ENCODE data around the gene HAS3.
"Not testable (repeated sequence)": the region's sequence is repeated elsewhere in the genome, so short reads cannot be mapped to it uniquely, and the experiment has no call there.

Gene HAS3

DNA sequence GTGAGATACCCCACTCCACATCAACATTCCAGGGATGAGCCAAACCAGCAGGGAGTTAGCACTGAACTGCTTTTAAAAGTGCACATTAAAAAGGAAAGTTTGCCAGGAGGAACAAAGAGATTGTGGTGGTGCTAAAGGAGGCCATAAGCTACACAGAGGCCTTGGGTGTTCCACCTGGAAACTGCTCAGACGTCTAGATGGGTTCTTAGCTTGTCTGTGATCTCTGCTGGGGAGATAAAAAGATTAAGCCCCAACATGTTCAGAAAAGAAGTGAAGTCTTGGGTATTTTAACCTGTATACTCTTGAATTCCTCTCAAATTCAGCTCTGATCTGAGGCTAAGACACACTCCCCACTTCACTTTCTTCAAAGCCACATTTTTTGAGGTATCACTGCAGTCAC lies 10.4 kb downstream of the HAS3 start:
- no peak for DNase-seq (ENCODE audit: low read depth, low spot score)

GRCh38 chr16:69116256-69116875 lies 10.9 kb downstream of the HAS3 start:
- DNase-seq (ENCODE audit: low read depth, low spot score) = no peak

- DNase-seq (ENCODE audit: low read depth, low spot score) = no peak
These were observed 11.5 kb downstream of the HAS3 start for GRCh38 chr16:69116906-69117305.

GRCh38 chr16:69118468-69118867 lies 13.0 kb downstream of the HAS3 start:
- no peak for DNase-seq (ENCODE audit: low read depth, low spot score)

DNA sequence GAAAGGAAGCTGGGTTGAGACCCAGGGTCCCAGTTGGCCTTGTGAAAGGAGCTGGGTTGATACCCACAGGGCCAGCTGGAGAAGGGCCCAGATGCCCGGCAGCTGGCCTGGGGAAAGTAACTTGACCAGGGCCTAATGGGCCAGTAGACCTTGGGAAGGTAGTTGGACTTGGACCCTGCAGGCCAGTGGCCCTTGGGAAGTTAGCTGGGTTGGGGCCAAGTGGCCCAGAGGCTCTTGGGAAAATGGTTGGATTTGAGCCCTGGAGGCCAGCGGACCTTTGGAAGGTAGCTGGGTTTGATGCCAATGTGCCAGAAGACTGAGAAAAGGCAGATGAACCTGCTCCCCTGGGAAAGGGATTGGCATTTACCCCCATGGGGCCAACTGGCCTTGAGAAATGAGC lies 13.5 kb downstream of the HAS3 start:
- no peak for DNase-seq (ENCODE audit: low read depth, low spot score)

DNA sequence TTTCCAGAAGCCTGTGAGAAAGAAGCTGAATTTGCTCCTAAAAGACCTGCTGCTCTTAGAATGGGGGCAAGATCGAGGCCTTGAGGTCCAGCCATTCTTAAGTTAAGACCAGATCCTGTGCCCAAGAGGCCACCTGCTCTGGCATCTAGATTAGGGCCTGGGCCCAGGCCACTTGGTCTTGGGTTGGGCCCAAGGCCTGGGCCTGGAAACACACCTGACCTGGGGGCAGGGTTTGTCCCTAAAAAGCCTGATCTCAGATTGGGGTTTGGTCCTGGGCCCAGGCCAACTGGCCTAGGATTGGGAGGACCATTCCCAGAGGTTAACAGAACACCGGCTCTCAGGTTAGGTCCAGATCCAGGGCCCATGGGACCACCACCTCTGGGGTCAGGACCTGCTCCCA lies 14.1 kb downstream of the HAS3 start:
- DNase-seq (ENCODE audit: low read depth, low spot score) = no peak

DNA sequence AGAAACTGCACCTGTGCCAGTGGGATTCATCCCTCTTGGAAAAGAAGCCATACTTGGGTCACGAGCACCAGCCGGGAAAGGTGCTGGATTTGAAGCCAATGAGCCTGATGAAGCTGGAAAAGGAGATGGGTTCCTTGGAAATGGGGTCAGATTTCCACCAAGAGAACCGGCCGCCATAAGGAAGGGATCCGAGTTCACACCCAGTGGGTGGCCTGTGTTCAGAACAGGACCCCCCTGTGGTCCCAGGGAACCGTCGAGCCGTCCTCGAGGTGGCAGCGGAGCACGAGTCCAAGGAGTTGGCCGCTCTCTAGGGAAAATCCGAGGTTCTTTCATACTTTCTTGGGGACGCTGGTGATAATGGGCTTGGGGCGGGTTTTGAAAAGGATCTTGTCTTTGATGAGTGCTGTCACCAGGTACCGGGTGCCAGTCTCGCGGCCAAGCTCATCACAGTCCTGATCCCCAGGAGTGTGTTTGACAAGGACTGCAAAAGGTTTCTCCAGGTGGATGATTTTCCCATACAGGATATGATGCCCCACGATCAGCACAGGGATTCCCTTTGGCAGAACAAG lies 14.7 kb downstream of the HAS3 start:
- DNase-seq (ENCODE audit: low read depth, low spot score) = no peak

- peak; percentile 79 for DNase-seq (ENCODE audit: low read depth, low spot score)
These were observed 18.5 kb downstream of the HAS3 start for GRCh38 chr16:69123910-69124309.

DNA sequence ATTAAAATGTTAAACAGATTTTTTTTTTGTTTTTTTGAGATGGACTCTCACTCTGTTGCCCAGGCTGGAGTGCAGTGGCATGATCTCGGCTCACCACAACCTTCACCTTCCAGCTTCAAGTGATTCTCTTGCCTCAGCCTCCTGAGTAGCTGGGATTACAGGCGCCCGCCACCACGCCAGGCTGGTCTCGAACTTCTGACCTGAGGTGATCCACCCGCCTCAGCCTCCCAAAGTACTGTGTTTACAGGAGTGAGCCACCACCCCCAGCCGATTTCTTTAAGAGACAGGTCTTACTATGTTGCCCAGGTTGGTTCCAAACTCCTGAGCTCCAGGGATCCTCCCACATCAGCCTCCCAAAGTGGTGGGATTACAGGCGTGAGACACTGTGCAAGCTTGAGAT lies 19.0 kb downstream of the HAS3 start:
- DNase-seq (ENCODE audit: low read depth, low spot score) = not testable (repeated sequence)

GRCh38 chr16:69124961-69125360 lies 19.5 kb downstream of the HAS3 start:
- DNase-seq (ENCODE audit: low read depth, low spot score) = not testable (repeated sequence)

DNA sequence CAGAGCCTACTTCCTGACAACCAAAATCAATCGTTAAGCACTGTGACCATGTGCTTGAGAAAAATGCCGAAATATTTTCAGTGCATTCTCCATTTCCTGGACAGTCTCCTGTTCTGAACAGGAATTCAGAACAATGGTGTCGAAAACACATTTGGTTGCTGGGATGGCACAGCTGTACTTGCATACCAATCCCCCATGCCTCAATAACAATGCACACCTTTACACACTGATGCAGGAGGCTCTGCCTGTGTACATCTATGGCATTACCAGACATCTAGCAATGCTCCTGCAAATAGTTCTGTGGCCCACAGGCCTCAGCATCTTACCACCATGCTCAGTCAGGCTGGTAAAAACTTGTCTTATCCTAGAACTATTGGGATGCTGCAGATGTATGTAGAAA lies 20.8 kb downstream of the HAS3 start:
- DNase-seq (ENCODE audit: low read depth, low spot score) = no peak

DNA sequence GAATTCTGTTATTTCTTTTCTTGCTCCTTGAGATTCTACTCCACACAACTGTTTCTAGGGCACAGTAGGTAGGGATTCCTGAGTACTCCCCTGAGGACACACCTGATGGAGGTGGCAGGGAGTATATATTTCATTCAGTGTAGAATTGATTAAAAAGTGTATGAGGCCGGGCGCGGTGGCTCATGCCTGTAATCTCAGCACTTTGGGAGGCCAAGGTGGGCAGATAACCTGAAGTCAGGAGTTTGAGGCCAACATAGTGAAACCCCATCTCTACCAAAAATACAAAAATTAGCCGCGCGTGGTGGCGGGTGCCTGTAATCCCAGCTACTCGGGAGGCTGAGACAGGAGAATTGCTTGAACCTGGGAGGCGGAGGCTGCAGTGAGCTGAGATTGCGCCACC lies 21.3 kb downstream of the HAS3 start:
- DNase-seq (ENCODE audit: low read depth, low spot score) = not testable (repeated sequence)

GRCh38 chr16:69127966-69128510 lies 22.6 kb downstream of the HAS3 start:
- no peak for DNase-seq (ENCODE audit: low read depth, low spot score)

DNA sequence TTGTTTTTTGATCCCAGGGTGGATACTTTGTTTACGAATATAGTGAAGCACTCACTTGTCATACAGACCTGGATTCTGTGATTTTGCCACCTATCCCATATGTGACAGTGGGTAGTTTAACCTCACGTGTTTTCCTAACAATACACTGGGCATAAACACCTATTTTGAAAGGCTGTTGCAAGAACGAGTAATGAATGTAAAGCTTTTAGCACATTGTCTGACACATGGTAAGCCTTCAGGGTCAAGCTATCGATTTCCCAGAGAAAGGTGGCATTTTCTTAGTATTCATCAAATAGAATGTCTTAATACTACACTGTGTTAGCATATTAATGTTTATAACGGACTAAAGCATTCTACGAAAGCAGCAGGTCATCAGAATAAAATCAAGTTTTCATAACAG lies 25.0 kb downstream of the HAS3 start:
- DNase-seq (ENCODE audit: low read depth, low spot score) = no peak

DNA sequence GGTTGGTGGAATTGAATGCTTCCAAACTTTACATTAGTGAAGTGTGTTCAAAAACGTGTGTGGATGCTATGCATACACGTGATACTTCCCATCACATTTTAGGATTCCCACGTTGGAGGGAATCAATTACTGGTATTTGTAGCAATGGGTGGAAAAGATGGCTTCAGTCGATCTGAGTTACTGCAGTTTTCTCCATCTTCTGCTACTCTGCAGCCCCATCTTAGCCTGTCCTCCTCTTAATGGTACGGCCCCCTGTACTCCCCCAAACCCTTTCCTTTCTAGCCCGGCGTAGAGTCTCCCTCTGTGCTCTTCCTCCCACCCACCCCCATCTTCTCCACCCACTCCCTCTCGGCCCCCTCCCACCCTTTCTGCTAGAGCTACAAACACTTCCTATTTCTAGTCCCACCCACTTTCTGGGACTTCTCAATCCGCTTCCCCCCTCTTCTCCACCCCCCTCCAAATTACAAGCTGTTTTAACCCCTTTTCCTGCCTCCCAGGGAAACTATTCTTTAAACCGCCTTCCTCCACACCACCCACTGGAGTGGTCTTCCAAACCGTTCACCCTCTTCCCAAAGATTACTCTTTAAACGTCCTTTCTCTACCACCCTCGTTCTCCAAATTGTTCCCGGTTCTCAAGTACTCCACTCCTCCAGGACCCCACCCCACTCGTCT lies 25.9 kb downstream of the HAS3 start:
- DNase-seq (ENCODE audit: low read depth, low spot score) = peak; percentile 57

- peak; percentile 93 for DNase-seq (ENCODE audit: low read depth, low spot score)
These were observed 26.5 kb downstream of the HAS3 start for GRCh38 chr16:69131839-69132423.

GRCh38 chr16:69132424-69133252 lies 27.2 kb downstream of the HAS3 start, which contains the start of the genes CHTF8 and UTP4:
TSS of gene CHTF8 (minus strand) at chr16:69132588. CDS start at chr16:69121458, 11,130 bp downstream.
TSS of gene UTP4 (plus strand) at chr16:69132649. CDS start at chr16:69133460, 811 bp downstream.
- peak; percentile 94 for DNase-seq (ENCODE audit: low read depth, low spot score)

DNA sequence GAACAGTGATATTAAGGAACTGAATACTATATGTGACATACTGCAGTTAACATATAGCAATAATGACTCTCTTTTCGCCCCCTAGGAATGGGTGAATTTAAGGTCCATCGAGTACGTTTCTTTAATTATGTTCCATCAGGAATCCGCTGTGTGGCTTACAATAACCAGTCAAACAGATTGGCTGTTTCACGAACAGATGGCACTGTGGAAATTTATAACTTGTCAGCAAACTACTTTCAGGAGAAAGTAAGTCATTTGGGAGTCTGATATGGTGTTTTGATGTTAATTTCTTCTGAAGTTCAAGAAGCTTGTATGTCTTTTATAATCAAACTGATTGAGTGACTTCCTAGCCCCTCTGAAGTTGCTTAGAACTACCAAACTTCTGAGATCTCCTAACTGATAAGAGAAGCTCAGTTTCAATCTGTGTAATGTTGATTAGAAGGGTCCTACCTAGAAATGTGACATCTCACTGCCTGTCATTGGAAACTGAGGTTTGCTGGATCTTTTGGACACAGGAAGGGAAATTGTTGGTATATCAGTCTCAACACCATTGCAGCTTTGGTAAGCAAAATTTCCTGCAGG lies 28.0 kb downstream of the HAS3 start:
- no peak for DNase-seq (ENCODE audit: low read depth, low spot score)

DNA sequence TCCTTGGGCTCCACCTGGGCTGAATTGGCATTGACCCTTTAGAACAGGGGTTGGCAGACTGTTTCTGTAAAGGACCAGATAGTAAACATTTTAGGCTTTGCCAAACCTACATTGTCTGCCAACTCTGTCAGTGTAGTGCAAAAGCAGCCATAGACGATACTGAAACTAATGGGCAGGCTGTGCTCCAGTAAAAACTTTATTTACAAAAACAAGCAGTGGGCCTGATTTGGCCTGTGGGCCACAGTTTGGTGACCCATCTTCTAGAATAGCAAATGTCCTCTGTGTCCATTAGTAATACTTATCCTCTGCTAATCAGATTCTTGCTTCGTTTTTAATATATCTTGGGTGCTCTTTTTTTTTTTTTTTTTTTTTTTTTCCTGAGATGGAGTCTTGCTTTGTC lies 33.2 kb downstream of the HAS3 start:
- DNase-seq (ENCODE audit: low read depth, low spot score) = no peak

GRCh38 chr16:69139464-69139863 lies 34.0 kb downstream of the HAS3 start:
- DNase-seq (ENCODE audit: low read depth, low spot score) = not testable (repeated sequence)

- DNase-seq (ENCODE audit: low read depth, low spot score) = no peak
These were observed 35.6 kb downstream of the HAS3 start for GRCh38 chr16:69141014-69141413.

Data from astrocyte of the hippocampus (primary cell).